DMS53 treated with DMSO at 0.1 percent for 48 hours (cell line): ENCODE results near the gene OR2A12.
"Not testable (repeated sequence)": the region's sequence is repeated elsewhere in the genome, so short reads cannot be mapped to it uniquely, and the experiment has no call there.

Source experiments
- DNase-seq: peaks from one replicate; lab custom pipeline; 2025; ENCODE audit not compliant: unreplicated experiment; lab: John Stamatoyannopoulos, UW

OR2A12 gene

DNA sequence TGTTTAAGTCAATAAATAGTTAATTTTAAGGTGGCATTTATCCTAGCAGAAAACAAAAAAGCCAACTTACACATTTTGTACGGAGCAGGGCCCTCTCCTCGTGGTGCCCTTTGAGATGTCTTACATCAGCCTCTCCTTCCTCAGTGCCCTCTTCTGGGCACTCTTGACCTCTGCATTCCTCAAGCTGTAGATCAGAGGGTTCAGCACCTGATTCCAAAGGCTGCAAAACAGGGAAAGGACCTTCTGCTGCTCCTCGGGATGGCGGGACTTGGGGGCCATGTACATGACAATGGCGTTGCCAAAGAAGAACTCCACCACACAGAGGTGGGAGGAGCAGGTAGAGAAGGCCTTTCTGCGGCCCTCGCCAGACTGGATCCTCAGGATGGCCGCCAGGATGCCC is 32.3 kb downstream of the OR2A12 start:
- no peak for DNase-seq

DNA sequence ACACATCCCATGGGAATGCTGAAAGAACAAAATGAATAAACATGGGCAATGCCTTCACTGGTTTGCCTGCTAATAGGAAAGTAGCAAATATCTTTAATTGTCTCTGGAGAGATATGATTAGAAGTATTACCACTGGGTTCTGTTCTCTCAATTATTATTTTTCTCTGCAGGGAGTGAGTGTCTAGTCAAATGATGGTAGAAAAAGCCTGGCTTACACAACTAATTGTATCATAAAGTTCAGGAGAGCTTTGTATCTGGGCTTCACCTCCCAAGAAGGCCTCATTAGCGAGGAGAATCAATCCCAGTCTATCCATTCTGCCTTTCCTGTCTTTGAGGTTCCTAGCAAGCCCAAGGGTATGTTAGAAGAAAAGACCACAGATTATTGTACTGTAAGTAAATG is 36.8 kb downstream of the OR2A12 start, which contains the start of gene OR2A14:
Gene OR2A14, plus strand, starts transcription at position 301 of the 400 bp plus-strand sequence. CDS start 5,937 bp downstream, outside the sequence.
- no peak for DNase-seq

DNA sequence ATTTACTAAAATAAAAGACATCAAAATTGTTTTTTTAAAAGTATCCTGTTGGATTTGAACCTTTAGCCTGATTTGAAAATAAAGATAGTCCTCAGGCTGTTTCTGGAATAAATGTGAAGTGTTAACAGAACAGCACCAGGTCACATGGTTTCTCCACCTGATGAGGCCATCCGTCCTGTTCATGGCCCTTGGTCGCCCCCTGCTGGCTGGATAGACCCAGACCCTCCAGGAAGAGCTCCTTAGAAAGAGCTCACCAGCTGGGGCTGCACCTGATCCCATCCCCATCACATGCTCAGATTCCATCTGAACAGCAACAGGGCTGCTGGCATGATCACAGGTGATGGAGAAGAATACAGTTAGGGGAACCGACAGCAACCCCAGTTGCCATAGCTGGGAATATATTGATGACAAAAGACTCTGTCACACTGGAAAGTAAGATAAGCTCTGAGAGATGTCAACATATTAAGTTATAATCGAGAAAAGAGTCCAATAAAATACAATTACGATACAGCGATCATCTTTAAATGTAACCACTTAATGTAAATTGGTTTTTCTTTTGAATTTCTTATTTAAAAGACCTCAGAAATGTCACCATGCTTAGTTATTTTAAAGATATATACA is 41.7 kb downstream of the OR2A12 start:
- DNase-seq = peak; percentile 83

DNA sequence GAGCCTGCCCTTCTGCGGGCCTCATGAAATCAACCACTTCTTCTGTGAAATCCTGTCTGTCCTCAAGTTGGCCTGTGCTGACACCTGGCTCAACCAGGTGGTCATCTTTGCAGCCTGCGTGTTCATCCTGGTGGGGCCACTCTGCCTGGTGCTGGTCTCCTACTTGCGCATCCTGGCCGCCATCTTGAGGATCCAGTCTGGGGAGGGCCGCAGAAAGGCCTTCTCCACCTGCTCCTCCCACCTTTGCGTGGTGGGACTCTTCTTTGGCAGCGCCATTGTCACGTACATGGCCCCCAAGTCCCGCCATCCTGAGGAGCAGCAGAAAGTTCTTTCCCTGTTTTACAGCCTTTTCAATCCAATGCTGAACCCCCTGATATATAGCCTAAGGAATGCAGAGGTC is 43.5 kb downstream of the OR2A12 start:
- not testable (repeated sequence) for DNase-seq

DNA sequence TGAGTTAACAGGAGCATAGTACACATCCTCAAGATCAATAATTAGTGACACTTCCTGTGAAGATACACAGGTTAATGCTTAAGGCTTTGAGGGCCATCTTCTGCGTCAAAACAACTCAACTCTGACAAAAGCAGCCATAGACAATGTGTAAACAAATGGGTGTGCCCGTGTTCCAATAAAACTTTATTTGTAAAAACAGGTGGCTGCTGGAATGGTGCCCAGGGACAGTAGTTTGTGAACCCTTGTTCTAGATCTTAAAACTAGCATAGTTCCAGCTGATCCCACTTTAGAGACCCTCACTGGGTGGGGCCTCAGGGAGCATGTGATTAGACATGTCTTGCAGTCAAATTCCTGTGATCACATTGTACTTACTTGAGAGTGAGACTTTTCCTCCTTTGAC is 44.7 kb downstream of the OR2A12 start:
- DNase-seq = no peak

DNA sequence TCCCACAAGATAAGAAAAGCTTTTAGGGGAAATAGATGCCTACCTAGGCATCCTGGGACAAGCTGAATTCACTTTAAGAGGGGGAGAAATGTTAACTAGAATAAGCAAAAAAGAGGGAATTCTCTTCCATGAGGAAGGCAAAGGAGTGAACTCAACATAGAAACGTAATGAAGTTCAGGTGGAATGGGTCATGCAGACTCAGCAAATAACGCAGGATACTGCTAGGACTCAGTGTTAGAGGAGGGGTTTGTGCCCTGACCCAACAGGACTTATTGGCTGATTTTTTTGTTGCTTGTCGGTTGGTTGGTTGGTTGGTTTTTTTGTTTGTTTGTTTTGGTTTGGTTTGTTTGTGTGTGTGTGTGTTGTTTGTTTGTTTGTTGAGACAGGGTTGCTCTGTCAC is 46.2 kb downstream of the OR2A12 start:
- DNase-seq = no peak

DNA sequence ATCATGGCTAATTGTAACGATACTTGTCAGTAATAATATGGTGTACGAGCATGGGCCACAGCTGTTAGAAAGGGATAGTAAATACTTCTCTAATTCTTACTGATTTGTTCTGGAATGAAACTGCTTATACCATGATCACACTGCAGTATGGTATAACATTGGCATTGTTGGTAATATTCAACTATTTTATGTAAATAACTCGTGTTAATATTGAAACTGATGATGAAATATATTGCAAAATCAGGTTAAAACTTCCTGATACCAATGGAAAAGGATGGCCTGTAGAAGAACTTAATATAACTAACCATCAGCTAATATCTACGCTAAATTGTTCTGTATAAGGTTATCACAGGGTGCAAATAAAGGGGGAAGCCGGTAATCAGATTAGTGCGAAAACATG is 47.2 kb downstream of the OR2A12 start:
- no peak for DNase-seq

DNA sequence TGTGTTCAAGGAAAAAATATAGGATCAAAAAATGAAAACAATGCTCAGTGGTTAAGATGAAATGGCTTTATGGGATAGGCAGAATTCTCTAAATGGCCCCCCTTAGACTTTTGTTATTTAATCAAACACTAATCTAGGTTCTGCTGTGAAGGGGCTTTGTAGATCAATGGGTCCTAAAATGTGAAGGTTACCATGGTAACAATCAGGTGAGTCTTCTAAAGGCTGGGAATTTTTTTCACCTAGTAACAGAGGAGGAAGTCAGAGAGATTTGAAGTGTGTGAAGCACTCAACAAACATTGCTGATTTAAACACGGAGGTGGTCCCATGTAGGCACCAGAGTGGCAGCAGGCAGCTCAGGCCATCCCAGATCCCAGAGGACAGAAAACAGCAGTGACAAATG is 48.0 kb downstream of the OR2A12 start:
- DNase-seq = no peak

DNA sequence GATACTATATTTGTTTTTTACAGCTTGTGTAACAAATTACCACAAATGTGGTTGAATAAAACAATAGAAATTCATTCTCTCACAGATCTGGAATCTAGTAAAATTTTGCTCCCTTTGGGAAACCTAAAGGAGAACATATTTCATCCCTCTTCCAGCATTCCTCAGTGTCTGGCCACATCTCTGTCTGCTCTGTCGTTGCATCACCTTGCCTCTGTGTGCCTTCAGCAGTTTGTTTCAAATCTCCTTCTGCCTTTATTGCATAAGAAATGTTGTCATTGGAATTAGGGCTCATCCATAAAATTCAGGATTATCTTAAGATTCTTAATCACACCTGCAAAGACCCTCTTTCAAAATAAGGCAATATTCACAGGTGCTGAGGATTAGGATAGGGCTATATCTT is 51.4 kb downstream of the OR2A12 start:
- DNase-seq = no peak

DNA sequence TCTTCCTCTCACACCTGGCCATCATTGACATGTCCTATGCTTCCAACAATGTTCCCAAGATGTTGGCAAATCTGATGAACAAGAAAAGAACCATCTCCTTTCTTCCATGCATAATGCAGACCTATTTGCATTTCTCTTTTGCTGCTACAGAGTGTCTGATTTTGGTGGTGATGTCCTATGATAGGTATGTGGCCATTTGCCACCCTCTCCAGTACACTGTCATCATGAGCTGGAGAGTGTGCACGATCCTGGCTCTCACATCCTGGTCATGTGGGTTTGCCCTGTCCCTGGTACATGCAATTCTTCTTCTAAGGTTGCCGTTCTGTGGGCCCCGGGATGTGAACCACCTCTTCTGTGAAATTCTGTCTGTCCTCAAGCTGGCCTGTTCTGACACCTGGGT is 56.1 kb downstream of the OR2A12 start:
- no peak for DNase-seq

DNA sequence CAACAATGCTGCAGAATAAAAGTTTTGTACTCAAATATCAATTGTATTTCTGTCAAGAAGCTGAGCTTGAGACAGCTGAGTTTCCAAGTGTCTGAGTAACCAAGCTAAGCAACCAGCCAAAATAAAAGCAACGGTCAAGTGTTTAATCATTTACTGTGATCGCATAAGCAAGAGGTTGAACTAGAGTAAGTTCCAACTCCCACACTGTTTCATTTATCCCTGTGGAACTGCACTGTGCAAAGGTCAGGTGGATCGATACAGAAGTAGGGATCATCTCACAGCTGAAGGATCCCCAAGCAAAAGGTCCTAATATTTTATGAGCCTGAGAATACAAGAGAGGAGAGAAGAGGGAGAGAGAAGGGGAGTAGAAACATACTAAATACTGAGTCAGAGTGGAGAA is 58.3 kb downstream of the OR2A12 start:
- no peak for DNase-seq

DNA sequence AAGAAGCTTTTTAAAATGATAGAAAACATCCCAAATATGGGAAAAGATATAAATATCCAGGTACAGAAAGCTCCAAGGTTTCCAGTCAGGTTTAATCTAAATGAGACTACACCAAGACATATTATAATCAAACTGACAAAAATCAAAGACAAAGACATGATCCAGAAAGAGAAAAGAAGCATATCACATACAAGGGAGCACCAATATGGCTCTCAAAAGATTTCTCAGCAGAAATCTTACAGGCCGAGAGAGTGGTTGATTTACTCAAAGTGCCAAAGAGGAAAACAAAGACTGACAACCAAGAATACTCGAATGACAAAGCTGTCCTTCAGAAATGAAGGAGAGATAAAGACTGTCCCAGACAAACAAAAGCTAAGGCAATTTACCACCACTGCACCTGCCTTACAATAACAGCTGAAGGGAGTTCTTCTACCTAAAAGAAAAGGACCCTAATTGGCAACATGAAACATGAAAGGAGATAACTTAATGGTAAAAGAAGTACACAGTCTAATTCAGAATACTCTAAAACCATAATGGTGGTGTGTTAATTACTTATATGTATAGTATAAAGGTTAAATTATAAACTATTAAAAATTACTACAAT is 62.2 kb downstream of the OR2A12 start:
- no peak for DNase-seq
